Smooth muscle cell (in vitro differentiated cells): ENCODE data around the gene CLDN12. TPM values are rescaled to one million over a fixed set of nuclear protein-coding genes. Genes with fewer than 3 reads are reported as not detected.

Source experiments
- DNase-seq: peaks from one replicate; lab custom pipeline; 2025; ENCODE audit not compliant: unreplicated experiment; lab: John Stamatoyannopoulos, UW
- H2AFZ ChIP-seq: fragments of 200-600 bp; sonication (generic); 2 replicates; pipeline ENCODE4 v1.6.0; 2016; ENCODE audit warnings: antibody characterized with exemption, low read depth, mild to moderate bottlenecking
- H3F3A ChIP-seq: fragments of 200-600 bp; sonication (generic); 2 replicates; pipeline ENCODE4 v1.6.0; 2017; ENCODE audit warnings: antibody characterized with exemption, low read depth
- H3K27ac ChIP-seq: fragments of 200-600 bp; sonication (generic); 2 replicates; pipeline ENCODE4 v1.5.1; 2016; ENCODE audit warnings: low read depth, mild to moderate bottlenecking
- H3K27me3 ChIP-seq: fragments of 200-600 bp; sonication (generic); 2 replicates; pipeline ENCODE4 v1.6.1; 2016; ENCODE audit warnings: low read depth, mild to moderate bottlenecking
- H3K36me3 ChIP-seq: fragments of 200-600 bp; sonication (generic); 2 replicates; pipeline ENCODE4 v1.5.1; 2016; ENCODE audit warnings: low read depth
- H3K4me1 ChIP-seq: fragments of 200-600 bp; sonication (generic); 2 replicates; pipeline ENCODE4 v1.5.1; 2016; ENCODE audit warnings: low read depth
- H3K4me2 ChIP-seq: fragments of 200-600 bp; sonication (generic); 2 replicates; pipeline ENCODE4 v1.6.0; 2016; ENCODE audit warnings: mild to moderate bottlenecking
- H3K4me3 ChIP-seq: fragments of 200-600 bp; sonication (generic); 2 replicates; pipeline ENCODE4 v1.5.1; 2016; ENCODE audit warnings: mild to moderate bottlenecking
- H3K79me2 ChIP-seq: fragments of 200-600 bp; sonication (generic); 2 replicates; pipeline ENCODE4 v1.6.0; 2016; ENCODE audit warnings: low read depth, mild to moderate bottlenecking
- H3K9ac ChIP-seq: fragments of 200-600 bp; sonication (generic); 2 replicates; pipeline ENCODE4 v1.6.0; 2016; ENCODE audit warnings: low read depth
- H3K9me3 ChIP-seq: fragments of 200-600 bp; sonication (generic); replicated peaks from 2 replicates; pipeline ENCODE4 v1.5.1; 2016; ENCODE audit warnings: low read depth
- H4K20me1 ChIP-seq: fragments of 200-600 bp; sonication (generic); 2 replicates; pipeline ENCODE4 v1.6.0; 2016; ENCODE audit warnings: low read depth
- CTCF ChIP-seq: fragments of 200-600 bp; sonication (generic); IDR thresholded peaks from 2 replicates; pipeline ENCODE4 v1.5.1; 2017; ENCODE audit warnings: borderline replicate concordance, mild to moderate bottlenecking, antibody characterized with exemption; ENCODE audit not compliant: insufficient read depth, poor library complexity, severe bottlenecking
- WGBS: methylation state at CpG from one replicate; pipeline ENCODE4 v1.1.7; 2016; ENCODE audit warnings: low lambda C conversion rate; 5-methylcytosine and 5-hydroxymethylcytosine counted together
- polyA plus RNA-seq: library from polyadenylated mRNA; unstranded; fragments of >200 nt; fragmentation: Nextera tagmentation; extraction: Ambion mirVana; gene quantifications from 2 replicates; pipeline ENCODE4 v1.2.1, GENCODE V29; 2016
- total RNA-seq: library from RNA; depleted of rRNA; stranded (reverse); fragments of >200 nt; gene quantifications from 2 replicates; pipeline ENCODE4 v1.2.3, GENCODE V29; 2014

Gene CLDN12
- total and polyA plus RNA-seq, 2 experiments from 2014 or later, result 16.1 to 51.1 TPM

GRCh38 chr7:90407484-90407821 lies 4.2 kb downstream of the CLDN12 start:
- Histone ChIP-seq H2AFZ (no peak overlapping the region), H3K9ac (no peak overlapping the region), H3K79me2 (peaks cover 28% of the 10 kb centered on the region), H4K20me1 (peaks cover 25% of the 10 kb centered on the region), H3K4me1 (peaks cover 7% of the 10 kb centered on the region), H3K27me3 (no peaks in the 10 kb centered on the region), H3K4me2 (no peak overlapping the region), H3K9me3 (no peaks in the 10 kb centered on the region), H3K27ac (no peak overlapping the region), H3F3A (no peaks in the 10 kb centered on the region), H3K36me3 (peaks cover 8% of the 10 kb centered on the region), H3K4me3 (no peak overlapping the region)
- TF ChIP-seq CTCF, result no peak
- DNase-seq, result no peak
- 93% methylated on average over 1 of the region's 1 CpG for WGBS

- Histone ChIP-seq H4K20me1 (peaks cover 30% of the 10 kb centered on the region), H3K9me3 (no peaks in the 10 kb centered on the region), H3K4me2 (no peak overlapping the region), H3K79me2 (peaks cover 28% of the 10 kb centered on the region), H3F3A (no peaks in the 10 kb centered on the region), H3K36me3 (peaks cover 8% of the 10 kb centered on the region), H3K9ac (no peak overlapping the region), H3K4me1 (peaks cover 7% of the 10 kb centered on the region), H3K27me3 (no peaks in the 10 kb centered on the region), H3K4me3 (no peak overlapping the region), H3K27ac (no peak overlapping the region), H2AFZ (no peak overlapping the region)
- WGBS, result 93% methylated on average over 1 of the region's 1 CpG
- no peak for TF ChIP-seq CTCF
- no peak for DNase-seq
Observed at GRCh38 chr7:90408142-90408541, 4.9 kb downstream of the CLDN12 start.

- no peaks in the 10 kb centered on the region for H3F3A ChIP-seq
- H3K4me1 ChIP-seq, result peaks cover 2% of the 10 kb centered on the region
- no peaks in the 10 kb centered on the region for H3K9me3 ChIP-seq
- H3K4me2 ChIP-seq, result no peak overlapping the region
- no peak overlapping the region for H3K4me3 ChIP-seq
- H3K27ac ChIP-seq, result no peak overlapping the region
- H2AFZ ChIP-seq, result no peak overlapping the region
- no peak overlapping the region for H3K9ac ChIP-seq
- no peaks in the 10 kb centered on the region for H3K27me3 ChIP-seq
- peaks cover 24% of the 10 kb centered on the region for H3K79me2 ChIP-seq
- H4K20me1 ChIP-seq, result peaks cover 33% of the 10 kb centered on the region
- H3K36me3 ChIP-seq, result peaks cover 8% of the 10 kb centered on the region
- TF ChIP-seq CTCF, result no peak
- no peak for DNase-seq
- 95% methylated on average over 3 of the region's 3 CpGs for WGBS
Observed at GRCh38 chr7:90409667-90410066, 6.4 kb downstream of the CLDN12 start.

- H3K79me2 ChIP-seq, result peaks cover 6% of the 10 kb centered on the region
- H2AFZ ChIP-seq, result no peak overlapping the region
- WGBS, result 94% methylated on average over 2 of the region's 2 CpGs
- H3F3A ChIP-seq, result no peaks in the 10 kb centered on the region
- H4K20me1 ChIP-seq, result peaks cover 38% of the 10 kb centered on the region
- no peak overlapping the region for H3K4me2 ChIP-seq
- no peaks in the 10 kb centered on the region for H3K9me3 ChIP-seq
- no peaks in the 10 kb centered on the region for H3K4me1 ChIP-seq
- no peak for TF ChIP-seq CTCF
- DNase-seq, result no peak
- no peak overlapping the region for H3K9ac ChIP-seq
- peaks cover 4% of the 10 kb centered on the region for H3K36me3 ChIP-seq
- H3K4me3 ChIP-seq, result no peak overlapping the region
- no peak overlapping the region for H3K27ac ChIP-seq
- no peaks in the 10 kb centered on the region for H3K27me3 ChIP-seq
Observed at GRCh38 chr7:90411510-90411909, 8.2 kb downstream of the CLDN12 start.
